Gastrocnemius medialis (tissue), 4 donors: Measurements from ENCODE around the gene VPS45. TPM values are rescaled to one million over a fixed set of nuclear protein-coding genes. Genes with fewer than 3 reads are reported as not detected.
"Not testable (repeated sequence)": the region's sequence is repeated elsewhere in the genome, so short reads cannot be mapped to it uniquely, and the experiment has no call there.

Experiments used
- ATAC-seq, 2 donors: fragments of 150-250 bp; one replicate each; pipeline ENCODE4 v1.9.1; 2016
- DNase-seq, 2 donors: peaks; one replicate each; pipeline ENCODE4 v3.0.0-alpha.2; 2019
- H3K27ac ChIP-seq, 4 donors: fragments of 200-600 bp; sonication (generic); 1 replicate in 1 of 4; 2 replicates in 3 of 4; pipeline ENCODE4 v1.5.1; 2016 to 2018; ENCODE audit warnings: mild to moderate bottlenecking in 2 of 4, moderate library complexity in 1 of 4
- H3K27me3 ChIP-seq, 3 donors: fragments of 200-600 bp; sonication (generic) in 2 of 3; 1 replicate in 1 of 3; 2 replicates in 2 of 3; pipeline versions ENCODE4 v1.5.1 to v1.6.0; 2016 to 2019; ENCODE audit warnings: mild to moderate bottlenecking in 1 of 3, moderate library complexity in 1 of 3
- H3K36me3 ChIP-seq, 2 donors: fragments of 200-600 bp; sonication (generic) in 1 of 2; one replicate each; pipeline ENCODE4 v1.5.1; 2017 to 2018
- H3K4me1 ChIP-seq, 2 donors: fragments of 200-600 bp; sonication (generic) in 1 of 2; one replicate each; pipeline ENCODE4 v1.5.1; 2016 to 2017; ENCODE audit warnings: mild to moderate bottlenecking in 2 of 2
- H3K4me3 ChIP-seq, 4 donors: fragments of 200-600 bp; sonication (generic) in 3 of 4; 1 replicate in 1 of 4; 2 replicates in 3 of 4; pipeline ENCODE4 v1.5.1; 2016 to 2019; ENCODE audit warnings: mild to moderate bottlenecking in 2 of 4
- H3K9me3 ChIP-seq, 3 donors: fragments of 200-600 bp; sonication (generic) in 2 of 3; 1 replicate in 1 of 3; 2 replicates in 2 of 3; pipeline ENCODE4 v1.5.1; 2016 to 2019
- POLR2A ChIP-seq, 2 donors: fragments of 450-650 bp; IDR thresholded peaks; one replicate each; pipeline ENCODE4 v1.6.1; 2017; ENCODE audit warnings: antibody characterized with exemption in 2 of 2, mild to moderate bottlenecking in 2 of 2, moderate library complexity in 2 of 2
- in situ Hi-C, 4 donors: fragments of 200-750 bp; cut with MboI; loops; one replicate each; pipeline versions ENCODE4 v1.15.0 to v1.8.0; 2017; ENCODE audit warnings: low sequenced_read_pairs in 4 of 4
- intact Hi-C: fragments of 100-400 bp; cut with DNase I; formaldehyde crosslinking; loops from one replicate; pipeline ENCODE4 v1.15.1; 2023; ENCODE audit warnings: low total_unique reads
- total RNA-seq, 4 donors: library from RNA; depleted of rRNA; stranded (reverse); fragments of >200 nt; gene quantifications; one replicate each; pipeline versions ENCODE4 v1.1.0 to v1.2.3, GENCODE V29; 2016
- TF ChIP-seq, protein P1 (sequence below), 5 experiments: fragments of 450-650 bp in 3 of 5; fragments of 200-600 bp in 2 of 5; sonication (generic) in 2 of 5; IDR thresholded peaks in 4 of 5; conservative IDR thresholded peaks in 1 of 5; 1 replicate in 4 of 5; 2 replicates in 1 of 5; pipeline ENCODE4 v1.5.1; 2016 to 2019; ENCODE audit warnings: antibody characterized with exemption in 5 of 5, mild to moderate bottlenecking in 3 of 5, moderate library complexity in 3 of 5

Gene VPS45
- total RNA-seq, 4 donors from 2014 or later = 17.0 to 30.3 (median 24.7) TPM

- no peak for ATAC-seq
- no peak for DNase-seq
- no peaks in the 10 kb centered on the region for H3K9me3 ChIP-seq
- H3K4me3 ChIP-seq = no peak overlapping the region
- H3K27ac ChIP-seq = no peak overlapping the region
- TF ChIP-seq, protein P1, sequence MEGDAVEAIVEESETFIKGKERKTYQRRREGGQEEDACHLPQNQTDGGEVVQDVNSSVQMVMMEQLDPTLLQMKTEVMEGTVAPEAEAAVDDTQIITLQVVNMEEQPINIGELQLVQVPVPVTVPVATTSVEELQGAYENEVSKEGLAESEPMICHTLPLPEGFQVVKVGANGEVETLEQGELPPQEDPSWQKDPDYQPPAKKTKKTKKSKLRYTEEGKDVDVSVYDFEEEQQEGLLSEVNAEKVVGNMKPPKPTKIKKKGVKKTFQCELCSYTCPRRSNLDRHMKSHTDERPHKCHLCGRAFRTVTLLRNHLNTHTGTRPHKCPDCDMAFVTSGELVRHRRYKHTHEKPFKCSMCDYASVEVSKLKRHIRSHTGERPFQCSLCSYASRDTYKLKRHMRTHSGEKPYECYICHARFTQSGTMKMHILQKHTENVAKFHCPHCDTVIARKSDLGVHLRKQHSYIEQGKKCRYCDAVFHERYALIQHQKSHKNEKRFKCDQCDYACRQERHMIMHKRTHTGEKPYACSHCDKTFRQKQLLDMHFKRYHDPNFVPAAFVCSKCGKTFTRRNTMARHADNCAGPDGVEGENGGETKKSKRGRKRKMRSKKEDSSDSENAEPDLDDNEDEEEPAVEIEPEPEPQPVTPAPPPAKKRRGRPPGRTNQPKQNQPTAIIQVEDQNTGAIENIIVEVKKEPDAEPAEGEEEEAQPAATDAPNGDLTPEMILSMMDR (IDR thresholded peaks at IDR 0.05 in 4 of 5, conservative IDR thresholded peaks at IDR 0.05 in 1 of 5) = no peak
- TF ChIP-seq POLR2A (IDR thresholded peaks at IDR 0.05) = no peak
- in situ Hi-C loops (loop anchor here in 2 of 4 donors (10.0 to 25.0 kb wide), 2 partner anchors 221 to 223 kb away; no protein-coding TSS in a partner anchor), intact Hi-C loops (no loop called here)
- H3K27me3 ChIP-seq = no peaks in the 10 kb centered on the region
- H3K36me3 ChIP-seq = no peaks in the 10 kb centered on the region
- H3K4me1 ChIP-seq = no peaks in the 10 kb centered on the region
Measured at GRCh38 chr1:150185481-150185880, 117.9 kb downstream of the VPS45 start.

GRCh38 chr1:150186438-150186788 is 118.8 kb downstream of the VPS45 start:
- H3K9me3 ChIP-seq, DNase-seq, H3K27me3 ChIP-seq, H3K4me3 ChIP-seq, H3K27ac ChIP-seq, intact Hi-C loops, H3K36me3 ChIP-seq, ATAC-seq, H3K4me1 ChIP-seq: not testable (repeated sequence)
- in situ Hi-C loops = loop anchor here in 2 of 4 donors (10.0 to 25.0 kb wide), 2 partner anchors 222 to 224 kb away; no protein-coding TSS in a partner anchor

DNA sequence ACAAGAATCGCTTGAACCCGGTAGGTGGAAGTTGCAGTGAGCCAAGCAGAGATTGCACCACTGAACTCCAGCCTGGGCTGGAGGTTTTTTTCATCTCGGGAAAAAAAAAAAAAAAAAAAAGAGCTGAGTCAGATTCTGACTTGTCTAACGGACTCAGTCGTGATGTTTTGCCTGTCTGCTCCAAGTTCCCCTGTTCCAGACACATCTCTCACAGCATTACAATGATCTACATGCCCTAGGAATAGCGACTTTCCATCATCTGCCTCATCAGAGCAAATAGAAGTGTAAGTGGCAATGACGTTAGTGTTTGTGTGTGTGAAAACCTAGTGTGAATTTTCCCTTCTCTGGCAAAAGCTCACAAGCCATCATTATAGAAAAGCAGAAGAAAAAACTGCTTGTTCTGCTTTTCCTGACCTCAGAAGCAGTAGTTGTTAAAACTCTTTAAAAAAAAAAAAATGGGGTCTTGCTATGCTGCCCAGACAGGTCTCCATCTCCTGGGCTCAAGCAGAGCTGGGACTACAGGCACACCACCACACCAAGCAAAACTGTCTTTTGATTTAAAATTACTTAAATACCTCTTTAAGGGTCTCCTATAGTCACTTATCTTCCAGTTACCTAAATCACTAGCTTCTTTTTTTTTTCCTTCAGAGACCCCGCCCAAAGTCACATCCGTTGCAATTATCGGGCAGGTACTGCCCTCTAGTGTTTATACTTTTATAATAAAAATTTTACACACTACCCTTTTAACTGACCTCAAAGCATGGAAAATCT is 119.4 kb downstream of the VPS45 start:
- Histone ChIP-seq H3K27me3 (no peaks in the 10 kb centered on the region), H3K9me3 (no peaks in the 10 kb centered on the region), H3K27ac (no peak overlapping the region), H3K4me1 (peaks cover 2% of the 10 kb centered on the region in 2 donors), H3K4me3 (no peak overlapping the region), H3K36me3 (no peaks in the 10 kb centered on the region)
- peak; percentile 66 to 73 for ATAC-seq
- in situ Hi-C loops (loop anchor here in 2 of 4 donors (10.0 to 25.0 kb wide), 2 partner anchors 222 to 225 kb away; no protein-coding TSS in a partner anchor), intact Hi-C loops (no loop called here)
- TF ChIP-seq, protein P1 (IDR thresholded peaks at IDR 0.05 in 4 of 5, conservative IDR thresholded peaks at IDR 0.05 in 1 of 5) = peak; percentile 26 to 53 (median 31)
- no peak for TF ChIP-seq POLR2A (IDR thresholded peaks at IDR 0.05)
- no peak for DNase-seq

DNA sequence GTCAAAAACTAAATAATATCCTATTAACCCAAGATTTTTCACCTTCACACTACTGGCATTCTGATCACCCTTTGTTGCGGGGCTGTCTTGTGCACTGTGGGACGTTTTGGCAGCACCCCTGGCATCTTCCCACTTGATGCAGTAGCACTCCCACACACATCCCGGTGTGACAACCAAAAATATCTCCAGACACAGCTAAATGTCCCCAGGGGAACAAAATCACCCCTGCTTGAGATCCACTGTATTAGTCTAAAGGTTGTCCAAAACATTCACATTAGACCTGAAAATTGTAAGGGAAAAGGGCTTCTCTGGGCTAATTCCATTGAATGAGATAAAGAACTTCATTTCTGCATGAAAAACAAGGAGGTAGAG is 120.0 kb downstream of the VPS45 start:
- Histone ChIP-seq H3K4me1 (peaks cover 5 to 6% of the 10 kb centered on the region in 2 donors), H3K27ac (no peak overlapping the region), H3K9me3 (no peaks in the 10 kb centered on the region), H3K36me3 (no peaks in the 10 kb centered on the region), H3K27me3 (no peaks in the 10 kb centered on the region), H3K4me3 (no peak overlapping the region)
- in situ Hi-C loops = loop anchor here in 2 of 4 donors (10.0 to 25.0 kb wide), 2 partner anchors 223 to 225 kb away; no protein-coding TSS in a partner anchor
- ATAC-seq (no peak), DNase-seq (no peak)
- TF ChIP-seq, protein P1 (IDR thresholded peaks at IDR 0.05 in 4 of 5, conservative IDR thresholded peaks at IDR 0.05 in 1 of 5) = peak in 1 of 5 experiments; percentile 17
- TF ChIP-seq POLR2A (IDR thresholded peaks at IDR 0.05) = no peak
- intact Hi-C loops = no loop called here

- peak in 1 of 2 donors; percentile 39 for ATAC-seq
- peaks cover 5 to 6% of the 10 kb centered on the region in 2 donors for H3K4me1 ChIP-seq
- no peak overlapping the region for H3K27ac ChIP-seq
- no peaks in the 10 kb centered on the region for H3K9me3 ChIP-seq
- intact Hi-C loops (no loop called here), in situ Hi-C loops (loop anchor here in 1 of 4 donors (25.0 kb wide), 1 partner anchor 230 kb away; no protein-coding TSS in a partner anchor)
- no peak overlapping the region for H3K4me3 ChIP-seq
- no peaks in the 10 kb centered on the region for H3K27me3 ChIP-seq
- DNase-seq = no peak
- no peak for TF ChIP-seq POLR2A (IDR thresholded peaks at IDR 0.05)
- TF ChIP-seq, protein P1 (IDR thresholded peaks at IDR 0.05 in 4 of 5, conservative IDR thresholded peaks at IDR 0.05 in 1 of 5) = no peak
- no peaks in the 10 kb centered on the region for H3K36me3 ChIP-seq
Measured at GRCh38 chr1:150192012-150192411, 124.4 kb downstream of the VPS45 start.
